K562 (cell line): ENCODE measurements around the gene POLN. TPM values are rescaled to one million over a fixed set of nuclear protein-coding genes. Genes with fewer than 3 reads are reported as not detected.

ENCODE experiments used
- MYNN ChIP-seq, 2 experiments: sonication (generic); formaldehyde crosslinking in 1 of 2; IDR thresholded peaks; 2 replicates each; pipeline versions ENCODE4 v1.5.0 to v1.6.1; 2016 to 2020; ENCODE audit warnings: antibody characterized with exemption in 1 of 2, missing genetic modification reagents in 1 of 2
- NFRKB ChIP-seq: fragments of 450-650 bp; IDR thresholded peaks from 2 replicates; pipeline ENCODE4 v1.6.1; 2016; ENCODE audit warnings: low read depth
- SIX5 ChIP-seq, 2 experiments: IDR thresholded peaks; 2 replicates each; pipeline ENCODE4 v1.6.1; 2011; ENCODE audit warnings: low read length in 2 of 2, borderline replicate concordance in 1 of 2, low read depth in 1 of 2, mild to moderate bottlenecking in 1 of 2, moderate library complexity in 1 of 2; ENCODE audit not compliant: insufficient read depth in 1 of 2
- SREBF2 ChIP-seq: sonication (generic); formaldehyde crosslinking; IDR thresholded peaks from 2 replicates; pipeline ENCODE4 v1.4.0; 2020; ENCODE audit warnings: mild to moderate bottlenecking, missing genetic modification reagents
- U2AF2 ChIP-seq: fragments of 200-400 bp; formaldehyde crosslinking; optimal IDR thresholded peaks from 2 replicates; pipeline ENCODE3; 2017; ENCODE audit warnings: low read depth, mild to moderate bottlenecking, low read length
- ZNF121 ChIP-seq: sonication (generic); formaldehyde crosslinking; conservative IDR thresholded peaks from 2 replicates; pipeline ENCODE4 v1.8.0; 2022; ENCODE audit warnings: missing genetic modification reagents
- ZNF134 ChIP-seq: fragments of 250-450 bp; sonication (Bioruptor Pico); conservative IDR thresholded peaks from 2 replicates; pipeline ENCODE4 v1.4.0; 2020
- ZNF140 ChIP-seq: fragments of 250-450 bp; sonication (Bioruptor Pico); IDR thresholded peaks from 2 replicates; pipeline ENCODE4 v1.8.0; 2021; ENCODE audit warnings: moderate library complexity, mild to moderate bottlenecking, inconsistent platforms
- polyA plus RNA-seq, 8 experiments: library from polyadenylated mRNA; depleted of rRNA in 4 of 8; stranded (reverse) in 5 of 8; unstranded in 3 of 8; fragments of >200 nt; fragmentation: Nextera tagmentation in 2 of 8; fragmentation: Illumina TruSeq in 1 of 8; extraction: Ambion mirVana in 2 of 8; extraction: Trizol in 1 of 8; gene quantifications; 2 replicates each; pipeline versions ENCODE4 v1.2.1 to v1.2.3, GENCODE V29; 2011 to 2014; ENCODE audit warnings: inconsistent platforms in 1 of 8, missing spikeins in 1 of 8
- total RNA-seq, 7 experiments: library from RNA; depleted of rRNA in 6 of 7; stranded (reverse); fragments of >200 nt in 6 of 7; fragmentation: Illumina TruSeq in 2 of 7; extraction: Trizol in 2 of 7; gene quantifications; 2 replicates each; pipeline versions ENCODE4 v1.2.1 to v1.2.3, GENCODE V29; 2011 to 2021; ENCODE audit warnings: low replicate concordance in 1 of 7
- TF ChIP-seq, protein P1 (sequence below): sonication (generic); formaldehyde crosslinking; IDR thresholded peaks from 2 replicates; pipeline ENCODE4 v1.8.1; 2023; ENCODE audit warnings: mild to moderate bottlenecking, missing genetic modification reagents
- TF ChIP-seq, protein P2 (sequence below): IDR thresholded peaks from 2 replicates; pipeline ENCODE4 v1.6.1; 2011; ENCODE audit warnings: borderline replicate concordance, low read depth, mild to moderate bottlenecking, moderate library complexity, low read length; ENCODE audit not compliant: insufficient read depth, poor library complexity, severe bottlenecking

Gene POLN
- total and polyA plus RNA-seq, 9 of the 15 experiments (the other 6 are each of a cell fraction or from before 2014, with no cell fraction given): 0.08 to 0.91 (median 0.32) TPM

DNA sequence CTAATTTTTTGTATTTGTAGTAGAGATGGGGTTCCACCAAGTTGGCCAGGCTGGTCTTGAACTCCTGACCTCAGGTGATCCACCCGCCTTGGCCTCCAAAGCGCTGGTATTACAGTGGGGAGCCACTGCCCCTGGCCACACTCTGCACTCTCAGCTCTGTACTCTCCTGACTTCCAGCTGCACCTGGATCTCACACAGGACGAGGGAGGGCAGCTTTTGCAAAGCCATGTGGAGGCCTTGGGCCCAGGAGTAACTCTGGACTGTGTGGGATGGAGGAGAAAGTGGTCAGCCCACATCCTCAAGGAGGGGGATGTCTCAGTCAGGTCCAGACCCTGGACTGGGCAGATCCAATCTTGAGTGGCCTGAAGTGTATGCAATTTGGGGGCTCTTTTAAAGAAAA, 159.8 kb downstream of the POLN start (continued):
- TF ChIP-seq, protein P1, sequence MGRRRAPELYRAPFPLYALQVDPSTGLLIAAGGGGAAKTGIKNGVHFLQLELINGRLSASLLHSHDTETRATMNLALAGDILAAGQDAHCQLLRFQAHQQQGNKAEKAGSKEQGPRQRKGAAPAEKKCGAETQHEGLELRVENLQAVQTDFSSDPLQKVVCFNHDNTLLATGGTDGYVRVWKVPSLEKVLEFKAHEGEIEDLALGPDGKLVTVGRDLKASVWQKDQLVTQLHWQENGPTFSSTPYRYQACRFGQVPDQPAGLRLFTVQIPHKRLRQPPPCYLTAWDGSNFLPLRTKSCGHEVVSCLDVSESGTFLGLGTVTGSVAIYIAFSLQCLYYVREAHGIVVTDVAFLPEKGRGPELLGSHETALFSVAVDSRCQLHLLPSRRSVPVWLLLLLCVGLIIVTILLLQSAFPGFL (CRISPR knock-in tag): no peak
- TF ChIP-seq U2AF2 (no peak), ZNF121 (CRISPR knock-in tag) (no peak), SIX5 (IDR thresholded peaks at IDR 0.05; ENCODE audit: borderline replicate concordance in 1 of 2, insufficient read depth in 1 of 2, low read depth in 1 of 2, low read length in 2 of 2) (no peak), ZNF134 (CRISPR knock-in tag) (no peak), NFRKB (no peak), ZNF140 (CRISPR knock-in tag) (no peak), SREBF2 (CRISPR knock-in tag) (no peak), MYNN (IDR thresholded peaks at IDR 0.05) (no peak), MYNN (CRISPR knock-in tag; IDR thresholded peaks at IDR 0.05) (no peak)
- TF ChIP-seq, protein P2, sequence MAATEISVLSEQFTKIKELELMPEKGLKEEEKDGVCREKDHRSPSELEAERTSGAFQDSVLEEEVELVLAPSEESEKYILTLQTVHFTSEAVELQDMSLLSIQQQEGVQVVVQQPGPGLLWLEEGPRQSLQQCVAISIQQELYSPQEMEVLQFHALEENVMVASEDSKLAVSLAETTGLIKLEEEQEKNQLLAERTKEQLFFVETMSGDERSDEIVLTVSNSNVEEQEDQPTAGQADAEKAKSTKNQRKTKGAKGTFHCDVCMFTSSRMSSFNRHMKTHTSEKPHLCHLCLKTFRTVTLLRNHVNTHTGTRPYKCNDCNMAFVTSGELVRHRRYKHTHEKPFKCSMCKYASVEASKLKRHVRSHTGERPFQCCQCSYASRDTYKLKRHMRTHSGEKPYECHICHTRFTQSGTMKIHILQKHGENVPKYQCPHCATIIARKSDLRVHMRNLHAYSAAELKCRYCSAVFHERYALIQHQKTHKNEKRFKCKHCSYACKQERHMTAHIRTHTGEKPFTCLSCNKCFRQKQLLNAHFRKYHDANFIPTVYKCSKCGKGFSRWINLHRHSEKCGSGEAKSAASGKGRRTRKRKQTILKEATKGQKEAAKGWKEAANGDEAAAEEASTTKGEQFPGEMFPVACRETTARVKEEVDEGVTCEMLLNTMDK: no peak
